ENCODE measurements around the gene SF3A2. TPM values are rescaled to one million over a fixed set of nuclear protein-coding genes. Genes with fewer than 3 reads are reported as not detected.

SF3A2 gene
- total and polyA plus RNA-seq, 12 donors: 3.9 to 110 (median 28.2) TPM

DNA sequence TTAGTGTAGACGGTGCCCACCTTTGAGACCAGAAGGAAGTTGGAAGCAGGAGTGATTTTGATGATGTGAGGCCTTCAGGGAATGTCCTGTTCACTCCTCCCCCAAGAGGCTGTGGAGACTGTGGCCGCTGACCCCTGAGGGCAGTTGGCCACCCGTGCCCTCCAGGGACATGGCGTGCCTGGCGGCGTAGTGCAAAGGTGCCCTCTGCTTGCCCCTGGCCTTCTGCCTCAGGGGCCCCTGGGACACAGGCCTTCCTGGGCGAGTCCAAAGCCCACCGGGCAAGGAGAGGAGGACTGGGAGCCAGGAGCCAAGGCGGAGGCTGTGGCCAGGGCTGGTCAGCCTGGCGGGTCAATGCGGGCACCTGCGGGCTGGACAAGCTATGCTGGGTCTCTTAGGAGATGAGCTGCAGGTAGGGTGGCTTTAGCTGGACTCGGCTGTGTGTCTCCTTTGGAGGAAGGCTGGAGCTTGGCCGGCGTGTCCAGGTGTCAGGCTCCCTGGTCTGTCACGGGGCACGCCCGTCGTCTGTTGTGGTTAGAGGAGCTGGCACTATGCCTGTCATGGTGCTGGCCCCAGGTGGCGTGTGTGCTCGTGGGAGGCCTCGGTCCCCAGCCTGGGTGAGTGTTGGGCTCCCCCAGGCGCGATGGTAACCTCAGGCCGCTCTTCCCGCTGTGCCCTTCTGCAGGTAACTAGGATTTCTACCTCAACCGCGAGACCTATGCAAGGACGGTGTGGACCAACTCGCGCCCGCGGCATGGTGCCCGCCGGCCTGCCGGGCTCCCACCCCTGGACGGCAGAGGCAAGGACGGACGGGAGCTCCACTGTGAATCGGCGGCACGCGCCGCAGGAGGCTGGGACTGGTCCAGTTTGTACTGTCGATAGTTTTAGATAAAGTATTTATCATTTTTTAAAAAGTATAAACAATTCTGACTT lies 7.3 kb upstream of the SF3A2 start:
- Histone ChIP-seq H3K27me3 (no peaks in the 10 kb centered on the region), H3K27ac (no peak overlapping the region), H3K36me3 (replicated peaks in 1 of 2) (peaks cover 0 to 62% of the 10 kb centered on the region in 2 donors), H3K4me3 (no peak overlapping the region), H3K4me1 (replicated peaks in 1 of 2) (peaks cover 7 to 24% of the 10 kb centered on the region in 2 donors), H3K9me3 (replicated peaks in 1 of 3) (no peaks in the 10 kb centered on the region)
- no peak for DNase-seq
- TF ChIP-seq, protein P1, sequence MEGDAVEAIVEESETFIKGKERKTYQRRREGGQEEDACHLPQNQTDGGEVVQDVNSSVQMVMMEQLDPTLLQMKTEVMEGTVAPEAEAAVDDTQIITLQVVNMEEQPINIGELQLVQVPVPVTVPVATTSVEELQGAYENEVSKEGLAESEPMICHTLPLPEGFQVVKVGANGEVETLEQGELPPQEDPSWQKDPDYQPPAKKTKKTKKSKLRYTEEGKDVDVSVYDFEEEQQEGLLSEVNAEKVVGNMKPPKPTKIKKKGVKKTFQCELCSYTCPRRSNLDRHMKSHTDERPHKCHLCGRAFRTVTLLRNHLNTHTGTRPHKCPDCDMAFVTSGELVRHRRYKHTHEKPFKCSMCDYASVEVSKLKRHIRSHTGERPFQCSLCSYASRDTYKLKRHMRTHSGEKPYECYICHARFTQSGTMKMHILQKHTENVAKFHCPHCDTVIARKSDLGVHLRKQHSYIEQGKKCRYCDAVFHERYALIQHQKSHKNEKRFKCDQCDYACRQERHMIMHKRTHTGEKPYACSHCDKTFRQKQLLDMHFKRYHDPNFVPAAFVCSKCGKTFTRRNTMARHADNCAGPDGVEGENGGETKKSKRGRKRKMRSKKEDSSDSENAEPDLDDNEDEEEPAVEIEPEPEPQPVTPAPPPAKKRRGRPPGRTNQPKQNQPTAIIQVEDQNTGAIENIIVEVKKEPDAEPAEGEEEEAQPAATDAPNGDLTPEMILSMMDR (IDR thresholded peaks at IDR 0.05): no peak
- no peak for TF ChIP-seq POLR2A (IDR thresholded peaks at IDR 0.05)
- WGBS, 4 donors: 92 to 96% (median 94%) methylated on average over 38 to 45 of the region's 45 CpGs
- intact Hi-C loops (cut with DNase I): loop anchor here (5.0 to 10.0 kb wide), 3 partner anchors 62 to 85 kb away; partner anchors contain the start of gene AP3D1 (in 1 of the 2)

DNA sequence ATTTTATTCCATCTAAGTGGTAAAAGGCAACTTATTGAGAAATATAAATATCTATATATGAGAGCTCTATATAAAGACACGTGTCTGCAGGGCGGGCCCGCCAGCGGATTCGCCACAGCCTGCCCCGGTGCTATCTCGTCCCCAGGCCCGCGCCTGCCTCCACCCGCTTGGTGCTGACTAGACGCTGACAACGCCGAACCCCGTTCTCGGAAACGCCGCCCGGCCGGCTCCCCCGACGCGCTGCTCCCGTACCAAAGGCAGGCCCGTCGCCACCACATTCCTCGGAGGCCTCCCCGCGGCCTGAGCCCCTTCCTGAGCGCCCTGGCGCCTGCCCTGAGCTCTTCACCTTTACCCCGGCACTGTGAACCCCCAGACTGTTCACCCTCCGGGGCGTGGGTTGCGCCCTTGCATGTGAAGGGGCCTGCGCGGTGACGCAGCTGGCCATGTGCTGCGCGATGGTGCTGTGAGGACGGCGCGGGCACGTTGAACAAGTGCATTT lies 6.5 kb upstream of the SF3A2 start:
- WGBS, 4 donors: 93 to 94% (median 93%) methylated on average over 43 of the region's 43 CpGs
- no peak overlapping the region for H3K4me3 ChIP-seq
- no peak for TF ChIP-seq POLR2A (IDR thresholded peaks at IDR 0.05)
- peaks cover 0 to 60% of the 10 kb centered on the region in 2 donors for H3K36me3 ChIP-seq (replicated peaks in 1 of 2)
- no peaks in the 10 kb centered on the region for H3K9me3 ChIP-seq (replicated peaks in 1 of 3)
- no peaks in the 10 kb centered on the region for H3K27me3 ChIP-seq
- H3K27ac ChIP-seq: peak overlapping the region in 1 of 5 donors; percentile 79
- peaks cover 11 to 30% of the 10 kb centered on the region in 2 donors for H3K4me1 ChIP-seq (replicated peaks in 1 of 2)
- DNase-seq: no peak
- intact Hi-C loops (cut with DNase I): loop anchor here (5.0 to 10.0 kb wide), 3 partner anchors 63 to 85 kb away; partner anchors contain the start of gene AP3D1 (in 1 of the 2)

DNA sequence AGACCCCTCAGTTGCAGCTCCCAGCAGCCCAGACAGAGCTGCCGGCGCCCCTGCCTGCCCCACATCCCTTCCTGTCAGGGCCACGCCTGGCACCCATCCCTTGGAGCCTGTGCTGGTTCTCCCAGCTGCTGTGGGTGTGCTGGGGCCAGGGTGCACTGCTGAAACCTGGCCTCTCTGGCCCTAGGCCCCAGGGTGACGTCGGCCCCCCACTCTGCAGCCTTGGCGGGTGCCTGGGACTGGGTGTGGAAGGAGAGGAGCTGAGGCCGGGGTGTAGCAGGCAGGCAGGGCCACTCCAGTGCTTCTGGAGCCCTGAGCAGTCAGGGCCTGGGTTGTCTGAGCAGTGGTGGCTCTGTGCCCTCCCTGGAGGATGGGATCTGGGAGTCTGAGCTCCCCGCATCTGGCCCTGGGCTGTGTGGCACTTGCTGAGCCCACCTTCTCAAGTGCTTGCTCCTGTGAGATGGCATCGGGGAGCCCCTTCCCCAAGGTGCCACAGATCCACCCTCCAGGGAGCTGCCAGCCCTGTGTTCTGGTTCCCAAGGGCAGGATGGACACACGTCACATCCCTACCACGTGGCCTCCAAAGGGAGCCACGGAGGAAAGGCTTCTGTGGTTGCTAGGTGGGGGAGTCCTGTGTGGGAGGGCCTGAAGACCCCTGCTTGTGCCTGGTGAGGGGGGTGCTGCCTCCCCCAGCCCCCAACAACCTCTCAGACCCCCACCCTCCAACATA lies 5.7 kb upstream of the SF3A2 start:
- intact Hi-C loops (cut with DNase I): loop anchor here (5.0 to 10.0 kb wide), 3 partner anchors 64 to 84 kb away; partner anchors contain the start of gene AP3D1 (in 1 of the 2)
- no peak overlapping the region for H3K4me3 ChIP-seq
- TF ChIP-seq POLR2A (IDR thresholded peaks at IDR 0.05): no peak
- TF ChIP-seq, protein P1 (IDR thresholded peaks at IDR 0.05): no peak
- no peaks in the 10 kb centered on the region for H3K9me3 ChIP-seq (replicated peaks in 1 of 3)
- H3K36me3 ChIP-seq (replicated peaks in 1 of 2): peaks cover 0 to 52% of the 10 kb centered on the region in 2 donors
- no peaks in the 10 kb centered on the region for H3K27me3 ChIP-seq
- peaks cover 15 to 33% of the 10 kb centered on the region in 2 donors for H3K4me1 ChIP-seq (replicated peaks in 1 of 2)
- 43 to 75% (median 53%) methylated on average over 3 to 12 of the region's 12 CpGs for WGBS, 4 donors
- H3K27ac ChIP-seq: peak overlapping the region in 4 of 5 donors; percentile 55 to 89 (median 74)
- peak in 3 of 7 donors; percentile 49 to 53 (median 49) for DNase-seq

DNA sequence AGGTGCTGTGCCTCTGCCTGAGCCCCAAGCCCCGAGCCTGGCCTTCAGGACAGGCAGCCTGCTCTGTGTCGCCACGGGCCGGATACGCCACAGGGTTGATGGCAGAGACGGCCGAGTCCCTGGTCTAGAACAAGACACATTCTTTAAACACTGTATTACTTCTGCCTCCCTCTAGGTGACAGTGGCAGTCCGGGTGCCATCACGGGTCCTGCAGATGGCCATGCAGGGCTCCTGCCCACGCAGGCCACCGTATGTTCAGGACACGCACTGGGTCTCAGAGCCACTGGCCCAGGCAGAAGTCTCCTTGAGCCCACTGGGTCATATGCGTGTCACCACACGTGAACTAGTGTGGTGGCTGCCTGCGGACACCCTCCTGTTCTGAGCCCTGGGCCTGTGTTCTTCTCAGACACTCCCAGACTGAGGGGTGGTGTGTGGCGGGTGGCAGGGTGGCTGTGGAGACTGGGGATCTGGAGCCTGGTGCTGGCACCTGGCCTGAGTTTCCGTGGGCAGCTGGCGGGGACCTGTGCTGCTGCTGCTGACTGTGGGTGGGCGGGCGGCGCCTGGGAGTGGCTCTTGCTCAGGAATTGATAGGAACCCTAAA lies 4.9 kb upstream of the SF3A2 start:
- Histone ChIP-seq H3K36me3 (replicated peaks in 1 of 2) (peaks cover 0 to 45% of the 10 kb centered on the region in 2 donors), H3K27ac (peak overlapping the region in 4 of 5 donors; percentile 55 to 89 (median 74)), H3K4me3 (no peak overlapping the region), H3K9me3 (replicated peaks in 1 of 3) (no peaks in the 10 kb centered on the region), H3K27me3 (no peaks in the 10 kb centered on the region), H3K4me1 (replicated peaks in 1 of 2) (peaks cover 15 to 33% of the 10 kb centered on the region in 2 donors)
- DNase-seq: peak in 6 of 7 donors; percentile 53 to 78 (median 68)
- intact Hi-C loops (cut with DNase I): loop anchor here (5.0 to 10.0 kb wide), 3 partner anchors 64 to 83 kb away; partner anchors contain the start of gene AP3D1 (in 1 of the 2)
- 59 to 80% (median 69%) methylated on average over 1 to 21 of the region's 21 CpGs for WGBS, 4 donors
- TF ChIP-seq POLR2A (IDR thresholded peaks at IDR 0.05): no peak
- TF ChIP-seq, protein P1 (IDR thresholded peaks at IDR 0.05): peak in 5 of 6 experiments; percentile 5 to 50 (median 45)
